HL-60 (cell line): ENCODE measurements around the gene CRY2.

Source experiments
- GABPA ChIP-seq: IDR thresholded peaks from 2 replicates; pipeline ENCODE4 v1.6.1; 2012; ENCODE audit warnings: low read depth
- POLR2AphosphoS5 ChIP-seq: IDR thresholded peaks from 2 replicates; pipeline ENCODE4 v1.6.1; 2012; ENCODE audit warnings: low read depth
- SPI1 ChIP-seq: IDR thresholded peaks from 2 replicates; pipeline ENCODE4 v1.6.1; 2012; ENCODE audit warnings: low read depth, mild to moderate bottlenecking, borderline replicate concordance
- TF ChIP-seq, protein P1 (sequence below): IDR thresholded peaks from one replicate; pipeline ENCODE4 v1.5.1; 2011; ENCODE audit warnings: low read length, control low read depth, inconsistent platforms; ENCODE audit not compliant: insufficient read depth
- TF ChIP-seq, protein P2 (sequence below): IDR thresholded peaks from 2 replicates; pipeline ENCODE4 v1.6.1; 2012; ENCODE audit warnings: low read depth; ENCODE audit not compliant: insufficient replicate concordance

DNA sequence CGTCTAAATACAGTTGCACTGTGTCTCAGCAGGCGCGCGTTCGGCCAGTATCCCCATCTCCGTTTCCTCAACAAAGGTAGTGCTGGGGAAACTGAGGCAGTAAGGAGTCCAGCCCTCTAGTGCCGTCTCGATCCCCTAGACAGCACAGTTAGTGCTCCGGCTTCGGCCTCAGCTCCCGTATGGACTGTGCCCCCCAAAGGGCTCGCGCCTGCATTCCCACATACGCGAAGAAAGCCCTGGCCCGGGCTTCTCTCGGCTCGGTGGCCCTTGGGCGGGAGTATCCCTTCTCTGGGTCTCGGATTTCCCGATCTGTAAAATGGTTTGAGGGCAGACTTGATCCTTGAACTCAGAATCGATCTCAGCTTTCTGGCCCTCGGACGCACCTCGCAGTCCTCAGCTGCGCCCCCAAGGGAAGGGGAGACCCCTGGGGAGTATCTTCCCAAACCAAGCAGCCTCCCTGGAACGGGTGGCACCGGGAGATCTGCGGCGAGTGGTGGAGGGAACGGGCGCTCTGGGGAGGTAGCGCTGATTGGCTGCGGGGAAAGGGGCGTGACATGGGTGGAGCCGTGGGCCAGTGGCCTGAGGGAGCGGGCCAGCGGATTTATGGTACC, 71.2 kb downstream of the CRY2 start:
- TF ChIP-seq POLR2AphosphoS5 = no peak
- TF ChIP-seq, protein P1, sequence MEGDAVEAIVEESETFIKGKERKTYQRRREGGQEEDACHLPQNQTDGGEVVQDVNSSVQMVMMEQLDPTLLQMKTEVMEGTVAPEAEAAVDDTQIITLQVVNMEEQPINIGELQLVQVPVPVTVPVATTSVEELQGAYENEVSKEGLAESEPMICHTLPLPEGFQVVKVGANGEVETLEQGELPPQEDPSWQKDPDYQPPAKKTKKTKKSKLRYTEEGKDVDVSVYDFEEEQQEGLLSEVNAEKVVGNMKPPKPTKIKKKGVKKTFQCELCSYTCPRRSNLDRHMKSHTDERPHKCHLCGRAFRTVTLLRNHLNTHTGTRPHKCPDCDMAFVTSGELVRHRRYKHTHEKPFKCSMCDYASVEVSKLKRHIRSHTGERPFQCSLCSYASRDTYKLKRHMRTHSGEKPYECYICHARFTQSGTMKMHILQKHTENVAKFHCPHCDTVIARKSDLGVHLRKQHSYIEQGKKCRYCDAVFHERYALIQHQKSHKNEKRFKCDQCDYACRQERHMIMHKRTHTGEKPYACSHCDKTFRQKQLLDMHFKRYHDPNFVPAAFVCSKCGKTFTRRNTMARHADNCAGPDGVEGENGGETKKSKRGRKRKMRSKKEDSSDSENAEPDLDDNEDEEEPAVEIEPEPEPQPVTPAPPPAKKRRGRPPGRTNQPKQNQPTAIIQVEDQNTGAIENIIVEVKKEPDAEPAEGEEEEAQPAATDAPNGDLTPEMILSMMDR = no peak
- TF ChIP-seq, protein P2, sequence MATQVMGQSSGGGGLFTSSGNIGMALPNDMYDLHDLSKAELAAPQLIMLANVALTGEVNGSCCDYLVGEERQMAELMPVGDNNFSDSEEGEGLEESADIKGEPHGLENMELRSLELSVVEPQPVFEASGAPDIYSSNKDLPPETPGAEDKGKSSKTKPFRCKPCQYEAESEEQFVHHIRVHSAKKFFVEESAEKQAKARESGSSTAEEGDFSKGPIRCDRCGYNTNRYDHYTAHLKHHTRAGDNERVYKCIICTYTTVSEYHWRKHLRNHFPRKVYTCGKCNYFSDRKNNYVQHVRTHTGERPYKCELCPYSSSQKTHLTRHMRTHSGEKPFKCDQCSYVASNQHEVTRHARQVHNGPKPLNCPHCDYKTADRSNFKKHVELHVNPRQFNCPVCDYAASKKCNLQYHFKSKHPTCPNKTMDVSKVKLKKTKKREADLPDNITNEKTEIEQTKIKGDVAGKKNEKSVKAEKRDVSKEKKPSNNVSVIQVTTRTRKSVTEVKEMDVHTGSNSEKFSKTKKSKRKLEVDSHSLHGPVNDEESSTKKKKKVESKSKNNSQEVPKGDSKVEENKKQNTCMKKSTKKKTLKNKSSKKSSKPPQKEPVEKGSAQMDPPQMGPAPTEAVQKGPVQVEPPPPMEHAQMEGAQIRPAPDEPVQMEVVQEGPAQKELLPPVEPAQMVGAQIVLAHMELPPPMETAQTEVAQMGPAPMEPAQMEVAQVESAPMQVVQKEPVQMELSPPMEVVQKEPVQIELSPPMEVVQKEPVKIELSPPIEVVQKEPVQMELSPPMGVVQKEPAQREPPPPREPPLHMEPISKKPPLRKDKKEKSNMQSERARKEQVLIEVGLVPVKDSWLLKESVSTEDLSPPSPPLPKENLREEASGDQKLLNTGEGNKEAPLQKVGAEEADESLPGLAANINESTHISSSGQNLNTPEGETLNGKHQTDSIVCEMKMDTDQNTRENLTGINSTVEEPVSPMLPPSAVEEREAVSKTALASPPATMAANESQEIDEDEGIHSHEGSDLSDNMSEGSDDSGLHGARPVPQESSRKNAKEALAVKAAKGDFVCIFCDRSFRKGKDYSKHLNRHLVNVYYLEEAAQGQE = peak; percentile 15
- no peak for TF ChIP-seq GABPA
- no peak for TF ChIP-seq SPI1
